Neutrophil (primary cell): Measurements from ENCODE around the gene PRR3.

Experiments used
- H3K27ac ChIP-seq: fragments of 200-600 bp; sonication (generic); 2 replicates; pipeline ENCODE4 v1.5.1; 2016; ENCODE audit warnings: mild to moderate bottlenecking, moderate library complexity
- H3K27me3 ChIP-seq: fragments of 200-600 bp; sonication (generic); 2 replicates; pipeline ENCODE4 v1.6.0; 2016; ENCODE audit warnings: mild to moderate bottlenecking
- H3K36me3 ChIP-seq: fragments of 200-600 bp; sonication (generic); 2 replicates; pipeline ENCODE4 v1.5.1; 2017
- H3K4me1 ChIP-seq, 2 experiments: fragments of 200-600 bp in 1 of 2; sonication (generic) in 1 of 2; 1 replicate in 1 of 2; 2 replicates in 1 of 2; pipeline versions ENCODE4 v1.5.1 to v1.6.1; 2013 to 2016; ENCODE audit warnings: low read depth in 1 of 2, low read length in 1 of 2, mild to moderate bottlenecking in 1 of 2, moderate library complexity in 1 of 2; ENCODE audit not compliant: control insufficient read depth in 1 of 2, insufficient read depth in 1 of 2
- H3K4me3 ChIP-seq, 2 experiments: fragments of 200-600 bp in 1 of 2; sonication (generic) in 1 of 2; 1 replicate in 1 of 2; 2 replicates in 1 of 2; pipeline ENCODE4 v1.5.1; 2013 to 2016; ENCODE audit warnings: low read depth in 1 of 2, low read length in 1 of 2, mild to moderate bottlenecking in 1 of 2, moderate library complexity in 1 of 2
- H3K9me3 ChIP-seq: fragments of 200-600 bp; sonication (generic); 2 replicates; pipeline ENCODE4 v1.5.1; 2016
- TF ChIP-seq, protein P1 (sequence below): fragments of 200-600 bp; sonication (generic); IDR thresholded peaks from 2 replicates; pipeline ENCODE4 v1.5.1; 2016; ENCODE audit warnings: antibody characterized with exemption

Gene PRR3

DNA sequence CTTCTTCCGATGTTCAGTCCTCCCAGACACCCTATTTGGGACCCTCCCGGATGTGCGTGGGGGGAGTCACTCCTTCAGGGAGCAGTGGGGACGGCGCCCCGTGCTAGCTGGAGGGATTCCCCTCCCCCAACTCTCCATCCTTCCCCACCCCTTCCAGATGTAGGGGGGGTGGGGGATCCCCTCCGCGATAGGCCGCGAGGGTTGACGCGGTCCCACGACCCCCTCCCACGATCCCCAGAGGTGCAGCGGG lies 1.4 kb upstream of the PRR3 start:
- peak overlapping the region; percentile 95 to 100 for H3K4me3 ChIP-seq
- H3K4me1 ChIP-seq: peaks cover 23% of the 10 kb centered on the region in 2 experiments
- no peaks in the 10 kb centered on the region for H3K9me3 ChIP-seq
- H3K36me3 ChIP-seq: peaks cover 17% of the 10 kb centered on the region
- peak overlapping the region; percentile 99 for H3K27ac ChIP-seq
- H3K27me3 ChIP-seq: peaks cover 6% of the 10 kb centered on the region
- TF ChIP-seq, protein P1, sequence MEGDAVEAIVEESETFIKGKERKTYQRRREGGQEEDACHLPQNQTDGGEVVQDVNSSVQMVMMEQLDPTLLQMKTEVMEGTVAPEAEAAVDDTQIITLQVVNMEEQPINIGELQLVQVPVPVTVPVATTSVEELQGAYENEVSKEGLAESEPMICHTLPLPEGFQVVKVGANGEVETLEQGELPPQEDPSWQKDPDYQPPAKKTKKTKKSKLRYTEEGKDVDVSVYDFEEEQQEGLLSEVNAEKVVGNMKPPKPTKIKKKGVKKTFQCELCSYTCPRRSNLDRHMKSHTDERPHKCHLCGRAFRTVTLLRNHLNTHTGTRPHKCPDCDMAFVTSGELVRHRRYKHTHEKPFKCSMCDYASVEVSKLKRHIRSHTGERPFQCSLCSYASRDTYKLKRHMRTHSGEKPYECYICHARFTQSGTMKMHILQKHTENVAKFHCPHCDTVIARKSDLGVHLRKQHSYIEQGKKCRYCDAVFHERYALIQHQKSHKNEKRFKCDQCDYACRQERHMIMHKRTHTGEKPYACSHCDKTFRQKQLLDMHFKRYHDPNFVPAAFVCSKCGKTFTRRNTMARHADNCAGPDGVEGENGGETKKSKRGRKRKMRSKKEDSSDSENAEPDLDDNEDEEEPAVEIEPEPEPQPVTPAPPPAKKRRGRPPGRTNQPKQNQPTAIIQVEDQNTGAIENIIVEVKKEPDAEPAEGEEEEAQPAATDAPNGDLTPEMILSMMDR: no peak

DNA sequence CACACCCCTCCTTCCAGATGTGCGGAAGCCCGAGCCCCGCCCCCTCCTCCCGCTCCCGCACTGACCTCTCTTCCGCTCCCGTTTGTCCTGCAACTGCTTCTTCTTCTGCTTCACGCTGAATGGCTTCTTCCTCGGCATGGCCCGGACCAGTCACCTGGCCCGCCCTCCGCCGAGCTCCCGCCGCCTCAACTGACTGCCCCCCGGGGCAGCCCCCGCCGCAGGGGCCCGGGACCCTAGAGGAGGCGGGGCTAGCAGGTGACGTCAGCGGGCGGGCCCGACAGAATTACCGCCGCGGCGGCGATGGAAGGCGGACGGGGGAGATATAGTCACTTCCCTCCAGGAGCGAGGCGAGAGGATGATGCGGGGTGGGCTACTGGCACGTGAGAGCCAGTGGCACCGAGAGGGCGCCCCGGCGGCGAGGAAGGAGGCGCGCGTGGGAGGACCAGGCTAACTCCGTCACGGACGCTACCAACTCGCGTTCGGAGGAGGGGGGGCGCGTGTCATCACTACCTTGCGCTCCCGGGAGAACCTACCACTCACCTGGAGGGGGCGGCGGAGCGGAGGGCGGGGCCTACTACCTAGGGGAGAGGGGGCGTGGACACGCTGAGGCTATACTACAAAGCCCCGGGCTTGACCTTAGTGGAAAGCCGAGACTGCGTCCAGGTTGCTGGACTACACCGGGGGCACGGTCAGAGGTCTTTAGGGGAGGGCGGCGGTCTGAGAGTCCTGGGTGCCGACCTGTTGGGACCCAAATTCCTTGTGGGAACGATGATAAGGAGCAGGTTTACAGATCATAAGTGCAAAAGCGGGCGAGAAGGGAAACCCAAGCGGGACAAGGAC lies 809 bp upstream of the PRR3 start, which contains the start of gene GNL1:
GNL1 (minus strand) TSS at position 424 of the 840 bp plus-strand sequence; CDS start at position 138, 286 bp downstream.
- Histone ChIP-seq H3K27me3 (peaks cover 6% of the 10 kb centered on the region), H3K9me3 (no peaks in the 10 kb centered on the region), H3K27ac (peak within 1 kb of the TSS; percentile 99), H3K4me3 (peak within 1 kb of the TSS; percentile 95 to 100), H3K36me3 (peaks cover 11% of the 10 kb centered on the region), H3K4me1 (peaks cover 23% of the 10 kb centered on the region in 2 experiments)
- TF ChIP-seq, protein P1: peak; percentile 54

DNA sequence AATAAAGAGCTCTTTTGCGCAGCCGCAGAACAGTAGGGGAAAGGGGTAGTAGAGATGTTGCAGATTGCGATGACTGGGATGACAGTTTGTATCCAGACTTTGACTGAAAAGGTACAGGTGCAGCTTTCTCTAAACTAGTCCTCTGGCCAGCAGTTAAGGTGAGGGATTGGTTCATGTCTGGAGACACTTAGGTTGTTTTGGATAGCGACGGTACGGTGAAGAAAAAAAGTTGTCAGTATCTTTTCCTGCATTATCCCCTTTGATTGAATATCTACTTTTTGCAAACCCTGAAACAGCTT lies 537 bp downstream of the PRR3 start:
- peak overlapping the region; percentile 95 to 100 for H3K4me3 ChIP-seq
- peaks cover 6% of the 10 kb centered on the region for H3K27me3 ChIP-seq
- H3K36me3 ChIP-seq: peaks cover 10% of the 10 kb centered on the region
- TF ChIP-seq, protein P1: no peak
- H3K9me3 ChIP-seq: no peaks in the 10 kb centered on the region
- H3K27ac ChIP-seq: peak overlapping the region; percentile 99
- peaks cover 23% of the 10 kb centered on the region in 2 experiments for H3K4me1 ChIP-seq

GRCh38 chr6:30560930-30561329 lies 3.8 kb downstream of the PRR3 start:
- Histone ChIP-seq H3K4me1 (peaks cover 11 to 13% of the 10 kb centered on the region in 2 experiments), H3K27ac (no peak overlapping the region), H3K27me3 (no peaks in the 10 kb centered on the region), H3K4me3 (no peak overlapping the region), H3K36me3 (peaks cover 11% of the 10 kb centered on the region), H3K9me3 (no peaks in the 10 kb centered on the region)
- TF ChIP-seq, protein P1: no peak

DNA sequence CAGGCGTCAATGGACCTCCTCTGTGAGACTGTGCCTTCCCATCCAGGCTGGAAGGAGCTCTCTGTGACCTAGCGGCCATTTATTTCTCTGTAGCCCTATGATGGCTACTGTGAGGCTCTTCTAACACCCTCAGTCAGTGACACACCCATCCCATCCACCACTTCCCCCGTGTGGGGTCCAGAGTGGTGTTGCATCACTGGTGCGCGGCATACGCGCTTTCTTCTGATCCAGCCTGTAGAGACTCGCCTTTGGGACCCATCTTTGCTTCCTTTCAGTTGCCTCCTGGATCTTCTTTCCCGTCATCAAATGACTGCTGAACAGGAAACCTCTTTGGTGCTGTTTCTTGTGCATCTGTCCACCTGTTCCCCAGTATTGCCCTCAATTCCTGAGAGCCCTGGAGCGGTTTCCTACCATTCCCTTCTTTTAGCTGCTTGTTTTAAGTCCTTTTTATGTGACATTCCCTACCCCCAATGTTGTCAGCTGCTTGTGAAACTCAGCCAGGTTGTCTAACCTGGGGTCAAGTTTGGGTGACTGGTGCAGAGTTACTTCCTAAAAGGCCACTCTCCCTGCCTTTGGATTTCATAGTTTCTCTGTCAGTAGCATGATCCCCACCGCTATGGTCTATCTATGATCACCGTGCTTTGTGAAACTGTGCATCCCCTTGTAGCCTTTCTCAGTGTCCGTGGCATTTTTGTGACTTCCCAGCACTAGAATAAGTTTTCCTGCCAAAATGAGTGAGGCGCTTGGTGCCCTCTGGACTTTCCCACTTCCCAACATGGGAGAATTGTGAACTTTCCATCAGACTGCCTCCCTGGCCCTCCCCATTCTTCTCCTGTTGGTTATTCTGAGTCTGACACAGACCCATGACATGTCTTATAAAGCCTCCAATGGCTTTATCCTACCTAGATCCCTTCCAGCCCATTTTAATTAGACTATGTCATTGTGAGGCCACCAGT lies 5.7 kb downstream of the PRR3 start:
- peaks cover 4% of the 10 kb centered on the region in 2 experiments for H3K4me1 ChIP-seq
- H3K36me3 ChIP-seq: peaks cover 11% of the 10 kb centered on the region
- no peaks in the 10 kb centered on the region for H3K27me3 ChIP-seq

More for the DNA sequence above, 5.7 kb downstream of the PRR3 start:
- H3K27ac ChIP-seq: no peak overlapping the region
- no peak overlapping the region for H3K4me3 ChIP-seq
- no peaks in the 10 kb centered on the region for H3K9me3 ChIP-seq
- TF ChIP-seq, protein P1: no peak
